Brain microvascular endothelial cell (primary cell): ENCODE measurements around the gene USP17L24.
"Not testable (repeated sequence)": the region's sequence is repeated elsewhere in the genome, so short reads cannot be mapped to it uniquely, and the experiment has no call there.

Experiments
- DNase-seq: peaks from one replicate; pipeline ENCODE4 v3.0.0-alpha.2; 2020
- H3K27ac ChIP-seq: fragments of 250-450 bp; sonication (Bioruptor Pico); 2 replicates; pipeline ENCODE4 v1.5.1; 2020; ENCODE audit warnings: mild to moderate bottlenecking, moderate library complexity
- H3K27me3 ChIP-seq: fragments of 250-450 bp; sonication (Bioruptor Pico); replicated peaks from 2 replicates; pipeline ENCODE4 v1.5.1; 2020; ENCODE audit warnings: mild to moderate bottlenecking
- H3K36me3 ChIP-seq: fragments of 250-450 bp; sonication (Bioruptor Pico); replicated peaks from 2 replicates; pipeline ENCODE4 v1.5.1; 2020; ENCODE audit warnings: mild to moderate bottlenecking
- H3K4me3 ChIP-seq: 2 replicates; pipeline ENCODE4 v1.5.1; 2011; ENCODE audit warnings: low read depth, mild to moderate bottlenecking, control low read depth, low read length, moderate library complexity
- in situ Hi-C: cut with HindIII; loops from 2 replicates; pipeline ENCODE4 v1.10.0; 2017; ENCODE audit warnings: low sequenced_read_pairs, low pct_ligation_motif_present

The USP17L24 gene, protein sequence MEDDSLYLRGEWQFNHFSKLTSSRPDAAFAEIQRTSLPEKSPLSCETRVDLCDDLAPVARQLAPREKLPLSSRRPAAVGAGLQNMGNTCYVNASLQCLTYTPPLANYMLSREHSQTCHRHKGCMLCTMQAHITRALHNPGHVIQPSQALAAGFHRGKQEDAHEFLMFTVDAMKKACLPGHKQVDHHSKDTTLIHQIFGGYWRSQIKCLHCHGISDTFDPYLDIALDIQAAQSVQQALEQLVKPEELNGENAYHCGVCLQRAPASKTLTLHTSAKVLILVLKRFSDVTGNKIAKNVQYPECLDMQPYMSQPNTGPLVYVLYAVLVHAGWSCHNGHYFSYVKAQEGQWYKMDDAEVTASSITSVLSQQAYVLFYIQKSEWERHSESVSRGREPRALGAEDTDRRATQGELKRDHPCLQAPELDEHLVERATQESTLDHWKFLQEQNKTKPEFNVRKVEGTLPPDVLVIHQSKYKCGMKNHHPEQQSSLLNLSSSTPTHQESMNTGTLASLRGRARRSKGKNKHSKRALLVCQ

GRCh38 chr4:9324865-9325264, at the start of gene USP17L24:
USP17L24 (plus strand) TSS chr4:9325165; CDS start chr4:9325165, 0 bp downstream.
- H3K27me3 ChIP-seq, H3K27ac ChIP-seq, DNase-seq, H3K36me3 ChIP-seq, H3K4me3 ChIP-seq, in situ Hi-C loops: not testable (repeated sequence)

- H3K36me3 ChIP-seq, H3K27me3 ChIP-seq, H3K27ac ChIP-seq, in situ Hi-C loops, H3K4me3 ChIP-seq, DNase-seq: not testable (repeated sequence)
Observed at GRCh38 chr4:9324191-9324590, 774 bp upstream of the USP17L24 start.

GRCh38 chr4:9329611-9330010, 4.6 kb downstream of the USP17L24 start, which contains the start of gene USP17L25:
USP17L25 (plus strand) TSS chr4:9329911; CDS start chr4:9329911, 0 bp downstream.
- DNase-seq, H3K4me3 ChIP-seq, H3K27ac ChIP-seq, H3K36me3 ChIP-seq, in situ Hi-C loops, H3K27me3 ChIP-seq: not testable (repeated sequence)

DNA sequence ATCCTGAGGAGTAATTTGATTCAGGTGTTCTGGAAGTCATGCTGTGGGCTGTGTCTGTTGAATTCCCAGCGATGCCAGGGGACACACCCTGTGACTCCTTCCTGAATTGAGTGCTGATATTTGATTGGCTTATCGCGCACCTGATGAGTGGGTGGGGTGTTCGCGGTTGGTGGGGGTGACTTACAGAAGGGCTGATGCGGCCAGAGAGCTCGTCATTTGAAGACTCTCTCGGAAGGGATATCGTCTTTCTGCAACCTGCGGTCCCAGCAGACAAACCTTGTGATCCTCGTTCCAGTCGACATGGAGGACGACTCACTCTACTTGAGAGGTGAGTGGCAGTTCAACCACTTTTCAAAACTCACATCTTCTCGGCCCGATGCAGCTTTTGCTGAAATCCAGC, 9.4 kb downstream of the USP17L24 start, which contains the start of gene USP17L26:
USP17L26 (plus strand) TSS at position 301 of the 400 bp plus-strand sequence; CDS start at position 301, 0 bp downstream.
- DNase-seq, in situ Hi-C loops, H3K27me3 ChIP-seq, H3K27ac ChIP-seq, H3K4me3 ChIP-seq, H3K36me3 ChIP-seq: not testable (repeated sequence)

GRCh38 chr4:9339103-9339502, 14.1 kb downstream of the USP17L24 start, which contains the start of gene USP17L5:
USP17L5 (plus strand) TSS chr4:9339403; CDS start chr4:9339403, 0 bp downstream.
- H3K36me3 ChIP-seq, H3K4me3 ChIP-seq, in situ Hi-C loops, H3K27me3 ChIP-seq, H3K27ac ChIP-seq, DNase-seq: not testable (repeated sequence)

DNA sequence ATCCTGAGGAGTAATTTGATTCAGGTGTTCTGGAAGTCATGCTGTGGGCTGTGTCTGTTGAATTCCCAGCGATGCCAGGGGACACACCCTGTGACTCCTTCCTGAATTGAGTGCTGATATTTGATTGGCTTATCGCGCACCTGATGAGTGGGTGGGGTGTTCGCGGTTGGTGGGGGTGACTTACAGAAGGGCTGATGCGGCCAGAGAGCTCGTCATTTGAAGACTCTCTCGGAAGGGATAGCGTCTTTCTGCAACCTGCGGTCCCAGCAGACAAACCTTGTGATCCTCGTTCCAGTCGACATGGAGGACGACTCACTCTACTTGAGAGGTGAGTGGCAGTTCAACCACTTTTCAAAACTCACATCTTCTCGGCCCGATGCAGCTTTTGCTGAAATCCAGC, 18.9 kb downstream of the USP17L24 start, which contains the start of gene USP17L27:
USP17L27 (plus strand) TSS at position 301 of the 400 bp plus-strand sequence; CDS start at position 301, 0 bp downstream.
- in situ Hi-C loops, H3K27me3 ChIP-seq, H3K4me3 ChIP-seq, H3K36me3 ChIP-seq, DNase-seq, H3K27ac ChIP-seq: not testable (repeated sequence)

GRCh38 chr4:9348593-9348992, 23.6 kb downstream of the USP17L24 start, which contains the start of gene USP17L28:
USP17L28 (plus strand) TSS chr4:9348893; CDS start chr4:9348893, 0 bp downstream.
- H3K27me3 ChIP-seq, DNase-seq, in situ Hi-C loops, H3K4me3 ChIP-seq, H3K36me3 ChIP-seq, H3K27ac ChIP-seq: not testable (repeated sequence)

- H3K4me3 ChIP-seq, H3K36me3 ChIP-seq, DNase-seq, H3K27ac ChIP-seq, H3K27me3 ChIP-seq, in situ Hi-C loops: not testable (repeated sequence)
Observed at GRCh38 chr4:9350866-9351265, 25.9 kb downstream of the USP17L24 start.

- H3K27me3 ChIP-seq, H3K4me3 ChIP-seq, H3K36me3 ChIP-seq, DNase-seq, in situ Hi-C loops, H3K27ac ChIP-seq: not testable (repeated sequence)
Observed at GRCh38 chr4:9353338-9353737, 28.4 kb downstream of the USP17L24 start, which contains the start of gene USP17L29. USP17L29 (plus strand) TSS chr4:9353638; CDS start chr4:9353638, 0 bp downstream.

GRCh38 chr4:9362829-9363228, 37.9 kb downstream of the USP17L24 start, which contains the start of gene USP17L30:
USP17L30 (plus strand) TSS chr4:9363129; CDS start chr4:9363129, 0 bp downstream.
- H3K4me3 ChIP-seq, DNase-seq, H3K27ac ChIP-seq, H3K36me3 ChIP-seq, in situ Hi-C loops, H3K27me3 ChIP-seq: not testable (repeated sequence)
